ENCODE results near the gene TACC3. TPM values are rescaled to one million over a fixed set of nuclear protein-coding genes. Genes with fewer than 3 reads are reported as not detected.

Gene TACC3
- polyA plus RNA-seq, 1 of the 3 experiments (the other 2 are of a cell fraction): 49.5 TPM

DNA sequence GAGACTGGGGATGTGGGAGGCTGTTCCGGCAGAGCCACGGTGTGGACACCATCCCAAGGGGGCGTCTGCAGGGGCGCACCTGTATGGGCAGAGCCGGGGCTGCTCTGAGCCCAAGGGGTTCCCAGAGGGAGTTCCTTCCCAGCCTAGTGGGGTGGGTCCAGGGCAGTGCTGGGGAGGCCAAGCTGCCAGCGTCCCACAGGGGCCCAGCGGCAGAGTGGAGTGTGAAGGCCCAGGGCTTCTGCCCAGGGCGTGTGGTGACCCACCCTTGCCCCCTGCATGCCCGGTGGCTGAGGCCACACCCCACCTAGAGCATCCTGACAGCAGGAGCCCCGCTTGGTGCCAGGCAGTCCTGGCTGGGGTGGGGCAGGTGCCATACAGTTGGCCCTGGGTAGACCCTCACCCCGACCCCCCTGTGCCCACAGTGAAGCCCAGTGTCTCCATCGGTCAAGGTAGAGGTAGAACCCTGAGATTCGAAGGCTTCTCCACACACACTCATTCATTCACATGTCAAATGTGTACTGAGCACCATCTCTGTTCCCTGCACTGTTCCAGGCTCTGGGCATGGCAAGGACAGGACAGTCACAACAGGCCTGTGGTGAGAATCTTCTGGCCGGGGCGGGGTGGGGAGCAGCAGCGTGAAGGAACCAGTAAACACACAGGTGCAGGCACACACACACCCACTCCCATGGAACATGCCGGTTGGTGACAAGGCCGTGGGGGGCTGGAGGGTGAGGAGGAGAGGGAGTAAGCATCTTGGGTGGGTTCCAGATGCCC, 29.2 kb downstream of the TACC3 start:
- Histone ChIP-seq H3K9ac (no peak overlapping the region), H3K9me2 (no peaks in the 10 kb centered on the region), H4K20me1 (ENCODE audit: insufficient read depth) (0 out of 2 replicates have a peak, but pooled peaks cover 3% of the 10 kb centered on the region), H3K4me1 (ENCODE audit: control insufficient read depth in 1 of 2, insufficient read depth in 2 of 2, low read depth in 1 of 2, low read length in 1 of 2) (peaks cover 0 to 29% of the 10 kb centered on the region in 2 experiments; a peak in 1 of 4 replicates), H2AFZ (ENCODE audit: low read depth) (no peak overlapping the region), H3K27ac (ENCODE audit: low read depth in 2 of 2, low read length in 1 of 2) (no peak overlapping the region), H3K36me3 (replicated peaks in 1 of 2; ENCODE audit: control insufficient read depth in 1 of 2, insufficient read depth in 2 of 2, low read length in 1 of 2) (no peaks in the 10 kb centered on the region), H3F3A (replicated peaks; ENCODE audit: insufficient read depth) (no peaks in the 10 kb centered on the region), H3K4me3 (ENCODE audit: low read depth in 2 of 2, low read length in 1 of 2) (no peak overlapping the region), H3K9me3 (no peaks in the 10 kb centered on the region), H3K4me2 (no peak overlapping the region), H3K27me3 (ENCODE audit: insufficient read depth) (no peaks in the 10 kb centered on the region), H3K79me2 (ENCODE audit: insufficient read depth) (no peaks in the 10 kb centered on the region)
- CTCF ChIA-PET: interaction anchor here (0.6 to 12.0 kb wide), 6 partner anchors 14 to 59 kb away, joined by 3 to 88 read pairs (median 3); no protein-coding TSS in a partner anchor
- POLR2A ChIA-PET: no interaction called here
- TF ChIP-seq FOXJ3 (CRISPR knock-in tag; IDR thresholded peaks at IDR 0.05) (no peak), RFX5 (IDR thresholded peaks at IDR 0.05; ENCODE audit: low read length) (no peak), EZH2phosphoT487 (IDR thresholded peaks at IDR 0.05; ENCODE audit: borderline replicate concordance, low read depth) (no peak), ZBTB33 (IDR thresholded peaks at IDR 0.05; ENCODE audit: borderline replicate concordance, low read depth) (no peak), MAX (IDR thresholded peaks at IDR 0.05; ENCODE audit: low read depth) (no peak), CHD2 (IDR thresholded peaks at IDR 0.05; ENCODE audit: low read length, partially characterized antibody) (no peak), RAD21 (IDR thresholded peaks at IDR 0.05; ENCODE audit: low read length) (no peak), TCF12 (IDR thresholded peaks at IDR 0.05) (no peak), TEAD4 (IDR thresholded peaks at IDR 0.05; ENCODE audit: borderline replicate concordance, insufficient read depth) (no peak), EP300 (IDR thresholded peaks at IDR 0.05; ENCODE audit: borderline replicate concordance in 1 of 2, low read depth in 1 of 2, low read length in 1 of 2) (no peak), ELF1 (IDR thresholded peaks at IDR 0.05) (no peak), MEF2A (IDR thresholded peaks at IDR 0.05; ENCODE audit: borderline replicate concordance, low read depth) (no peak)
- TF ChIP-seq, protein P1, sequence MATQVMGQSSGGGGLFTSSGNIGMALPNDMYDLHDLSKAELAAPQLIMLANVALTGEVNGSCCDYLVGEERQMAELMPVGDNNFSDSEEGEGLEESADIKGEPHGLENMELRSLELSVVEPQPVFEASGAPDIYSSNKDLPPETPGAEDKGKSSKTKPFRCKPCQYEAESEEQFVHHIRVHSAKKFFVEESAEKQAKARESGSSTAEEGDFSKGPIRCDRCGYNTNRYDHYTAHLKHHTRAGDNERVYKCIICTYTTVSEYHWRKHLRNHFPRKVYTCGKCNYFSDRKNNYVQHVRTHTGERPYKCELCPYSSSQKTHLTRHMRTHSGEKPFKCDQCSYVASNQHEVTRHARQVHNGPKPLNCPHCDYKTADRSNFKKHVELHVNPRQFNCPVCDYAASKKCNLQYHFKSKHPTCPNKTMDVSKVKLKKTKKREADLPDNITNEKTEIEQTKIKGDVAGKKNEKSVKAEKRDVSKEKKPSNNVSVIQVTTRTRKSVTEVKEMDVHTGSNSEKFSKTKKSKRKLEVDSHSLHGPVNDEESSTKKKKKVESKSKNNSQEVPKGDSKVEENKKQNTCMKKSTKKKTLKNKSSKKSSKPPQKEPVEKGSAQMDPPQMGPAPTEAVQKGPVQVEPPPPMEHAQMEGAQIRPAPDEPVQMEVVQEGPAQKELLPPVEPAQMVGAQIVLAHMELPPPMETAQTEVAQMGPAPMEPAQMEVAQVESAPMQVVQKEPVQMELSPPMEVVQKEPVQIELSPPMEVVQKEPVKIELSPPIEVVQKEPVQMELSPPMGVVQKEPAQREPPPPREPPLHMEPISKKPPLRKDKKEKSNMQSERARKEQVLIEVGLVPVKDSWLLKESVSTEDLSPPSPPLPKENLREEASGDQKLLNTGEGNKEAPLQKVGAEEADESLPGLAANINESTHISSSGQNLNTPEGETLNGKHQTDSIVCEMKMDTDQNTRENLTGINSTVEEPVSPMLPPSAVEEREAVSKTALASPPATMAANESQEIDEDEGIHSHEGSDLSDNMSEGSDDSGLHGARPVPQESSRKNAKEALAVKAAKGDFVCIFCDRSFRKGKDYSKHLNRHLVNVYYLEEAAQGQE (IDR thresholded peaks at IDR 0.05; ENCODE audit: low read depth, low read length): no peak
- TF ChIP-seq, protein P2, sequence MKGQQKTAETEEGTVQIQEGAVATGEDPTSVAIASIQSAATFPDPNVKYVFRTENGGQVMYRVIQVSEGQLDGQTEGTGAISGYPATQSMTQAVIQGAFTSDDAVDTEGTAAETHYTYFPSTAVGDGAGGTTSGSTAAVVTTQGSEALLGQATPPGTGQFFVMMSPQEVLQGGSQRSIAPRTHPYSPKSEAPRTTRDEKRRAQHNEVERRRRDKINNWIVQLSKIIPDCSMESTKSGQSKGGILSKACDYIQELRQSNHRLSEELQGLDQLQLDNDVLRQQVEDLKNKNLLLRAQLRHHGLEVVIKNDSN (IDR thresholded peaks at IDR 0.05; ENCODE audit: borderline replicate concordance, low read depth): no peak
- TF ChIP-seq, protein P3, sequence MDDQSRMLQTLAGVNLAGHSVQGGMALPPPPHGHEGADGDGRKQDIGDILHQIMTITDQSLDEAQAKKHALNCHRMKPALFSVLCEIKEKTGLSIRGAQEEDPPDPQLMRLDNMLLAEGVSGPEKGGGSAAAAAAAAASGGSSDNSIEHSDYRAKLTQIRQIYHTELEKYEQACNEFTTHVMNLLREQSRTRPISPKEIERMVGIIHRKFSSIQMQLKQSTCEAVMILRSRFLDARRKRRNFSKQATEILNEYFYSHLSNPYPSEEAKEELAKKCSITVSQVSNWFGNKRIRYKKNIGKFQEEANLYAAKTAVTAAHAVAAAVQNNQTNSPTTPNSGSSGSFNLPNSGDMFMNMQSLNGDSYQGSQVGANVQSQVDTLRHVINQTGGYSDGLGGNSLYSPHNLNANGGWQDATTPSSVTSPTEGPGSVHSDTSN (IDR thresholded peaks at IDR 0.05): no peak
- DNase-seq: no peak
- WGBS (ENCODE audit: low lambda C conversion rate): 81% methylated on average over 5 of the region's 18 CpGs

Measured in SK-N-SH (cell line).